GM10248 (cell line): Measurements from ENCODE around the gene MTMR4.
"Not testable (repeated sequence)": the region's sequence is repeated elsewhere in the genome, so short reads cannot be mapped to it uniquely, and the experiment has no call there.

Source experiments
- CTCF ChIA-PET: fragments of 300-600 bp; sonication (Branson Sonifier 250); formaldehyde crosslinking; extraction: SDS; loops from one replicate; lab custom pipeline; 2021; ENCODE audit warnings: antibody characterized with exemption; lab: Yijun Ruan, JAX
- POLR2A ChIA-PET: fragments of 350-650 bp; sonication (Branson Sonifier 250); formaldehyde crosslinking; extraction: SDS; loops from one replicate; lab custom pipeline; 2020; ENCODE audit warnings: antibody characterized with exemption; lab: Yijun Ruan, JAX
- DNase-seq: peaks from one replicate; pipeline ENCODE4 v3.0.0; 2012; ENCODE audit errors: extremely low spot score
- CTCF ChIP-seq: IDR thresholded peaks from 2 replicates; pipeline ENCODE4 v1.5.1; 2012; ENCODE audit warnings: mild to moderate bottlenecking, low read depth; ENCODE audit errors: extremely low read depth, missing control alignments, control extremely low read depth

Gene MTMR4

DNA sequence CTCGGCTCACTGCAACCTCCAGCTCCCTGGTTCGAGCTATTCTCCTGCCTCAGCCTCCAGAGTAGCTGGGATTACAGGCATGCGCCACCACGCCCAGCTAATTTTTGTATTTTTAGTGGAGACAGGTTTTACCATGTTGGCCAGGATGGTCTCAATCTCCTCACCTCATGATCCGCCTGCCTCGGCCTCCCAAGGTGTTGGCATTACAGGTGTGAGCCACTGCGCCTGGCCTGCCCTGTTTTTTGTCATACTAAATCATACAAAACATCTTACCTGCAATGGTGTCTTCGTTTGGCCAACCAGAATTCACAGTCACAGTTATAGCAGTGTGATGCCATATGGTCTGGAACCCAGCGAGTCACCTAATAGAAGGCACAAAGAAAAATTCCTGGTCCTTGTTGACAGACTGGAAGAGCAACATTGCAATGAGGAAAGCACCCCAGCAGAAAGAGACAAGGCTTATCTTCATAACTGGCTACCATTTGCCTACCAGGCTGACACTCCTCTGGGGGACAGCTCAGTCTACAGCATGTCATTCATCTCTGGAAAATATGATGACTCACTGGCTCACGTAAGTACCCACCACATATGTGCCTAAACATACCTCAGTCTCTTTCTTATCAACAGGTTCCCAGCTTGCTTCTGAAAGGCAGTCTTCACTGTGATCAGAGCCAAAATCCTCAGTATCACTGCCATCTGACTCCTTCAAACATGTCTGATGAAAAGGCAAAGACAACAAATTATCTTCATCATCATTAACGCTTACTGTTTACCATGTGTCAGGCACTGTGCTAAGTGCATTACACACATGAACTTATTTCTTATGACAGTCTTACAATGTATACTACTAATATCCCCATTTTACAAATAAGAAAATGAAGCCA is 22.0 kb downstream of the MTMR4 start:
- TF ChIP-seq CTCF: no peak
- ChIA-PET POLR2A (interaction anchor here (0.9 kb wide), 1 partner anchor 26 kb away, joined by 3 read pairs; no protein-coding TSS in a partner anchor), CTCF (interaction anchor here (1.5 to 2.3 kb wide), 2 partner anchors 10 to 175 kb away, joined by 3 to 7 read pairs; no protein-coding TSS in a partner anchor)
- no peak for DNase-seq

- CTCF ChIA-PET: interaction anchor here (1.4 to 2.3 kb wide), 2 partner anchors 14 to 174 kb away, joined by 3 to 7 read pairs; no protein-coding TSS in a partner anchor
- POLR2A ChIA-PET: no interaction called here
- DNase-seq: no peak
- TF ChIP-seq CTCF: no peak
These were observed 22.9 kb downstream of the MTMR4 start for GRCh38 chr17:58491510-58492045.

DNA sequence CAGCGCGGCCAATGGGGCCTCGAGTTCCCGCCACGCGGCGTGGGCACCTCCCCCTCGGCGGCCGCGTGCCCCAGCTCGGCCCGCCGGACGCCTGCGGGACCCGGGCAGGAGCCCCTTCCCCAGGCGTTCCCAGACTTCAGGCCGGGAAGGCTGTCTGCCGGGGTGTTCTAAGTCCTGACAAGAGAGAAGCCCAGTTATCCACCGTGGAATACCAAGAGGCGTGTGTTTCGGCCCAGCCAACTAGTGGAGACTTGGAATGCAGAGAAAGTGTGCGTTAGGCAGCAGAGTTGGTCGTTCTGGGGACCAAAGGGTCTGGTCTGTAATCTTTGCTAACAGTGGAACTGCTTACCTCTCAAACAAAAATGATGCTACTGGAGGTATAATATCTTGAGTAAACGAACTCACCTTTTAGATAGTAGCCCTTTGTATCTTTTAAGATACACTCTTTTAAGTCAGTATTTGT is 26.0 kb downstream of the MTMR4 start:
- ChIA-PET POLR2A (no interaction called here), CTCF (interaction anchor here (0.6 to 3.0 kb wide), 8 partner anchors 8 to 239 kb away, joined by 3 to 10 read pairs (median 4); no protein-coding TSS in a partner anchor)
- no peak for DNase-seq
- no peak for TF ChIP-seq CTCF

- ChIA-PET POLR2A (no interaction called here), CTCF (interaction anchor here (0.6 to 3.0 kb wide), 9 partner anchors 9 to 238 kb away, joined by 3 to 10 read pairs (median 4); no protein-coding TSS in a partner anchor)
- peak; percentile 37 for TF ChIP-seq CTCF
- DNase-seq: peak; percentile 56
These were observed 26.6 kb downstream of the MTMR4 start, which contains the start of gene HSF5 for GRCh38 chr17:58487589-58488427. Gene HSF5 (minus strand): TSS chr17:58488408. CDS start chr17:58488274, 134 bp downstream.

GRCh38 chr17:58484600-58484999 is 29.8 kb downstream of the MTMR4 start:
- no peak for DNase-seq
- no peak for TF ChIP-seq CTCF
- ChIA-PET POLR2A (no interaction called here), CTCF (interaction anchor here (1.2 to 1.3 kb wide), 2 partner anchors 16 to 26 kb away, joined by 3 read pairs; no protein-coding TSS in a partner anchor)

- CTCF ChIA-PET: interaction anchor here (0.9 to 1.1 kb wide), 3 partner anchors 64 to 117 kb away, joined by 3 read pairs; partner anchors contain the start of gene RNF43
- POLR2A ChIA-PET, DNase-seq: not testable (repeated sequence)
These were observed 32.6 kb downstream of the MTMR4 start for GRCh38 chr17:58481798-58482197.
